GM23248 (cell line): ENCODE measurements around the gene RPS19BP1.

Experiments used
- EZH2 ChIP-seq: fragments of 200-600 bp; sonication (generic); IDR thresholded peaks from 2 replicates; pipeline ENCODE4 v1.6.1; 2018; ENCODE audit warnings: antibody characterized with exemption, mild to moderate bottlenecking; ENCODE audit not compliant: insufficient read depth, poor library complexity, severe bottlenecking
- EZH2phosphoT487 ChIP-seq: fragments of 200-600 bp; sonication (generic); IDR thresholded peaks from 2 replicates; pipeline ENCODE4 v1.6.1; 2018; ENCODE audit warnings: antibody characterized with exemption, moderate library complexity, mild to moderate bottlenecking, low read depth; ENCODE audit not compliant: insufficient read depth

DNA sequence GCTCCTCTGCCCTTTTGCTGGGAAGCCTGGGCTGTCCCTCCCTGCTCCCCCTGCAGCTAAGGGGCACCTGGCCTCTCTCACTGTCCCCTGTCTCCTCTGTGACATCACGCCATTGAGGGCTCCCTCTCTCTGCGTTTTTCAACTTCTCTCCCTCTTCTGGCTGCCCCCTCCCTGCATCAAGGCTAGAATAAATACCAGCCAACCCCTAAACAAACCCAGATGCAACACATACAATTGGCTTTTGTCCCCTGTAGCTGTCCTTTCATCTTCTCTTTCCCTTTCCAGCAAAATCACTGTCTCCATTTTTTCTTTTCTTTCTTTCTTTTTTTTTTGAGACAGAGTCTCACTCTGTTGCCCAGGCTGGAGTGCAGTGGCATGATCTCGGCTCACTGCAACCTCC lies 33.7 kb downstream of the RPS19BP1 start:
- TF ChIP-seq EZH2 = no peak
- no peak for TF ChIP-seq EZH2phosphoT487
